ENCODE results near the gene SKI.
A peak's percentile ranks its signal among the peaks of the same experiment; 100 is the strongest.

SKI gene

DNA sequence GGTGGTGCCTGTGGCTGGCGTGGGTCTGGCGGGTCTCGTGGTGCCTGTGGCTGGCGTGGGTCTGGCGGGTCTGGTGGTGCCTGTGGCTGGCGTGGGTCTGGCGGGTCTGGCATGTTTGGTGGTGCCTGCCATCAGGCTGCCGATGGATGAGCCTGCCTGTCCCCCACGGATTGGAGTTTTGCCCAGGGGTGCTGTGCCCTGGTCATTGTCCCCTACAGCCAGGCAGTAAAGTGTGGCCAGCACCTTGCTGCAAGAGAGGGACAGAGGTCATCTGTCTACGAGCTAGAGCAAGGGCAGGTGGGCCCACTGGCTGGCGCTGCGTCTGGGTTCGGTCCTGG, 41.8 kb downstream of the SKI start:
- Mint-ChIP-seq H3K4me1 (ENCODE audit: low read depth) (peaks cover 13% of the 10 kb centered on the region), H3K36me3 (ENCODE audit: low read depth) (peaks cover 12% of the 10 kb centered on the region)

DNA sequence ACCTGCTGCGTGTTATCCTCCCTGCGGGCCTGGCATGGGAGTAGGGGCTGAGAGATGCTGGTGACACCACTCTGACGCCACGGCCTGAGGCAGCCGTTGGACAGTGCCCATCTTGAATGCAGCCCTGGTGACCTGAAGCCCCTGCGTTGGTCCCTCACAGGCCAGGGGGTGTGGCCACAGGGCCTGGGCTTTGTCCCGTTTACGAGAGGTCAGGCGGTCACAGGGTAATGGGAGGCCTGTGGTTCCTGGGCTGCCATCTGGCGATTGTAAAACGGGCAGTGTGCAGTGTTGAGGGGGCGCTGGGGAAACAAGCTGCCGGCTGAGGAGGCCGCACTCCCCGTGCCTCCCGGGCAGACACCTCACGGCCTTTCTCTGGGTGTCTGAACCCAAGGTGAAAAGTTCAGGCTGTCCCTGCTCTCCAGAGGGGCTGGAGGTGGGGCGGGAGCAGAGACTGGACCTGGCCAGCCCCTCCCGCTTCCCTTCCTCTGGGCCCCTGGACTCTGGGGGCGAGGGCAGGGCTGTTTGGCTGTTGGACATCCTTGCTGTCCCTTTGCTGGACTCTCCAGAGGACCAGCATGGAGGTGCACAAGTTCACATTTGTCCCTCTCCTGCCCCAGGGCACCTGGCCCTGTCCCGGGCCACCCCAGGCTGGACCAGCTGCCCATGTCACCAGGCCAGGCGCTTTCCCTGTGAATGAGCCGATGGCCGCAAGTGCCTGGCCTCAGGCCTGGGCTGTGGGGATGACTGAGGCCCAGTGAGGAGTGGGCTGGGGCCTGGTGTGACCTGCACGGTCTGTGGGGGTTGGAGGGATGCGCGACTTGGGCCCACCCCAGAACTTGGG, 42.4 kb downstream of the SKI start:
- H3K27me3 Mint-ChIP-seq (ENCODE audit: low read depth), result no peaks in the 10 kb centered on the region
- no peaks in the 10 kb centered on the region for H3K9me3 Mint-ChIP-seq
- no peak overlapping the region for H3K4me3 Mint-ChIP-seq
- DNase-seq (ENCODE audit: low spot score), result no peak
- peaks cover 7% of the 10 kb centered on the region for H3K4me1 Mint-ChIP-seq (ENCODE audit: low read depth)
- peaks cover 6% of the 10 kb centered on the region for H3K36me3 Mint-ChIP-seq (ENCODE audit: low read depth)
- H3K27ac Mint-ChIP-seq, result no peak overlapping the region

More for the DNA sequence above, 41.8 kb downstream of the SKI start:
- Mint-ChIP-seq H3K4me3 (no peak overlapping the region), H3K9me3 (no peaks in the 10 kb centered on the region), H3K27ac (no peak overlapping the region), H3K27me3 (ENCODE audit: low read depth) (no peaks in the 10 kb centered on the region)
- no peak for DNase-seq (ENCODE audit: low spot score)

DNA sequence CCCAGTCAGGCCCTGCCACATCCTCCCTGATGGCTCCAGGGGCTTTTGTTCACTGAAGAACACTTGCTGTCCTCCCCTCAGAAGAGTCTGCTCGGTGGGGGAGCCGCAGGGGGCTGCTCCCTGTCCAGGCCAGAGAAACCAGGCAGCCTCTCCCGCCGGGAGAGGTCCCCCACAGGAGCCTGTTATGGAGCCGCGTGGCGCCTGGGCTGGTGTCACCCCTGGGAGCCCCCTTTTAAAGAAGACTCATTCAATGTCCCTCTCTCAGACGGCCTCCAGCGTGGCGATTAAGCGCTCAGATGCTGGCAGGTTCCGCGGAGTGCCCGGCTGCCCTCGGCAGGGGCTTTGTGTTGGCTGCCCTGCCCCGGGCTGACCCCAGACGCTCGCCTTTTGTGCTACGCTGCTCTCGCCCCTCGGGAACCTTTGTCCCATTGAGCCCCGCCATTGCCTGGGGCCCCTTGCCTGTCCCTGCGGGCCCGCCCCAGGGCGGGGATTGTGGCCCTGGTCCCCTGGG, 43.1 kb downstream of the SKI start:
- no peak for DNase-seq (ENCODE audit: low spot score)
- H3K4me3 Mint-ChIP-seq, result no peak overlapping the region

DNA sequence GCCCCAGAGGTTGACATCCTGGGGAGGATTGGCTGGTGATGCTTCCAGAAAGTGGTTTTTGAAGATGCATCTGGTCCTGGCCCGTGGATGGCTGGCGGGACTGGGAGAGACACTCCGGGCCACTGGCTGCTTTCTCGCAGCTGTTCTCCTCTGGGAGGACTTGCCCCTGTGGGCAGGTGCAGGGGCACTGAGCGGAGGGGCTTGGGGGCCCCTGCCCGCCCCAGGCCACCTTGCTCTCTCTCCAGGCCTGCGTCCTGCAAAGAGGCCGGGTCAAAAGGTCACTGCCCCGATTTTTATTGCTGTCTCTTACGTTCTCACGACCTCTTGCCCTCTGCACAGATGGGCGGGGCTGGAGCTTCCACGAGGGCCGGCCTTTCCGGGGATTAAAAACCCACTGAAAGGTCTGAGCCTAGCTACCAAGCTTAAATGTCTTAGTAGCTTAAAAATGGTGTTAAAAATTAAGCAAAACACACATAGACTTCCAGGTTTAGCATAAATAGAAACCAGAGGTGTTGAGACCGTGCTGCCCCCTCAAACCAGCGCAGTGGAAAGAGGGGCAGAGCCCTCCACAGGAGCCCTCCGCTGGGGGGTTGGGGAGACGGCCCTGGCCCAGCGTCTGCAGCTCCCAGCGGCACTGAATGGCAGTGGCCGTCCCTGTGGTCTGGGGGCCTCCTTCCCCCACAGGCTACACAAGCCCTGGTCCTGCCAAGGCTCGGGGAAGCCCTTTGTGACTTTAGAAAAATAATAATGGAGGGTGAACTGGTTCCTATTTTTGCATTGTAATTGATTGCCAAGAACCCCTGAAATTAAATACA, 43.9 kb downstream of the SKI start:
- H3K27me3 Mint-ChIP-seq (ENCODE audit: low read depth), result no peaks in the 10 kb centered on the region
- H3K4me1 Mint-ChIP-seq (ENCODE audit: low read depth), result peaks cover 14% of the 10 kb centered on the region
- no peak overlapping the region for H3K27ac Mint-ChIP-seq
- DNase-seq (ENCODE audit: low spot score), result no peak
- no peaks in the 10 kb centered on the region for H3K9me3 Mint-ChIP-seq
- H3K4me3 Mint-ChIP-seq, result no peak overlapping the region
- H3K36me3 Mint-ChIP-seq (ENCODE audit: low read depth), result peaks cover 7% of the 10 kb centered on the region

More for the DNA sequence above, 43.1 kb downstream of the SKI start:
- Mint-ChIP-seq H3K9me3 (no peaks in the 10 kb centered on the region), H3K36me3 (ENCODE audit: low read depth) (peaks cover 5% of the 10 kb centered on the region), H3K4me1 (ENCODE audit: low read depth) (peaks cover 10% of the 10 kb centered on the region), H3K27ac (no peak overlapping the region), H3K27me3 (ENCODE audit: low read depth) (no peaks in the 10 kb centered on the region)

DNA sequence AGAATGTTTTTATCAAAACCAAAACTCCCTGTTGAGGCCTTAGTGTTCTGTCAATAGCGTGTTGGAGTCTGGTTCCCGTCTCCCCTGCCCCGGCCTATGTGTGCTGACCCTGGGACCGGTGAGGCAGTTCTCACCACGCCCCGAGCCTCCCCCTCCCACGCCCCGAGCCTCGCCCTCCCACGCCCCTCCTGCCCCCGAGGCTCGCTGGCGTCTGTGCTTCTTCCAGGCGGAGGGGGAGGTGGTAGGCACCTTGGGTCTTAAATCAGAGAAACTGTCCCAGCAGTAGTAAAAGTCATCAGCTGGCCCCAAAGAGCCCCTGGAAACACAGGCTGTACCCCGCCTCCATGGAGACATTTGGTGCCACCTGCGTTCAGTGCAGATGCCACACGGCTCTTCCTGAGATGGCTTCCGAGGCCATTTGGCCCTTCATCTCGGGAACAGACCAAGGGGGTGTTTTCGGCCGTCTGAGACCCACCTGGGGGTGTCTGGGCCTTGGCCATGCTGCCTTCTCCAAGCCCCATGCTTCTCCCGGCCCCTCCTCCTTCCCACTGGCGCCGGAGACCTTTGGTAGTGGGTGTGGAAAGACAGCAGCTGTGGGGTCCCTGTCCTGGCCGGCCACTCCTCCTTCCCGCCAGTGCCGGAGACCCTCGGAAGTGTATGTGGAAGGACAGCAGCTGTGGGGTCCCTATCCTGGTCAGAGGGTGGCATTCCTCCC, 44.7 kb downstream of the SKI start:
- Mint-ChIP-seq H3K36me3 (ENCODE audit: low read depth) (peaks cover 13% of the 10 kb centered on the region), H3K4me1 (ENCODE audit: low read depth) (peaks cover 19% of the 10 kb centered on the region), H3K4me3 (no peak overlapping the region), H3K27me3 (ENCODE audit: low read depth) (no peaks in the 10 kb centered on the region), H3K27ac (no peak overlapping the region), H3K9me3 (no peaks in the 10 kb centered on the region)
- no peak for DNase-seq (ENCODE audit: low spot score)

DNA sequence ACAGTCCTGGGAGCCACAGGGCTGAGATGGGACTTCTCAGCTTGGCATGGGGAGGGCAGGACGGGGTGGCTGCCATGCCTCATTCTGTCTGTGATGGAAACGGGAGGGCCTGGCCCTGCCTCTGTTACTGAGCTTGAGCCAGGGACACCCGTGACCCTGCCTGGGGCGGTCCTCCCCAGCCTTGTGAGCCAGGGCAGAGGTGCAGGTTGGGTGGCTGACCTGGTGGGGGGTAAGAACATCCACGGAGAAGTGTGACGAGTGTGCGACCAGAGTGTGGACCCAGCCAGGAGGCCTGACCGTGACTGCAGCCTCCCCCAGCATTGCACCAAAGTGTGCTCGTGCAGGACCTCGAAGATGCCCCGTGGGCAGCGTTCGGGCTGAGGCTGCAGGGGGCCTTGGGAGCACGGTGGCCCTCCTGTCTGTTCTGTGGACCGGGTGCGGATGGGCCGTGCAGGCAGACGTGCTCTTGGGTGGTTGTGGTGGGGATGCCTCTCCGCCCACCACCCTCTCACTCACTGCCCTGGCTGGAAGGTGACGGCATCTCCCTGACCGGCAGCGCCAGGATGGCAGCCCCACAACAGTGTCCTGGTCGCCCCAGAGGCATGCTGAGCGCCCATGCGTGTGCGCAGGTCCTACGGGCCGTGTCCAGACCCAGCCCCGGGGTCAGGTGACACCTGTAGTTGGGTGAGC, 45.4 kb downstream of the SKI start:
- Mint-ChIP-seq H3K27ac (no peak overlapping the region), H3K9me3 (no peaks in the 10 kb centered on the region)

DNA sequence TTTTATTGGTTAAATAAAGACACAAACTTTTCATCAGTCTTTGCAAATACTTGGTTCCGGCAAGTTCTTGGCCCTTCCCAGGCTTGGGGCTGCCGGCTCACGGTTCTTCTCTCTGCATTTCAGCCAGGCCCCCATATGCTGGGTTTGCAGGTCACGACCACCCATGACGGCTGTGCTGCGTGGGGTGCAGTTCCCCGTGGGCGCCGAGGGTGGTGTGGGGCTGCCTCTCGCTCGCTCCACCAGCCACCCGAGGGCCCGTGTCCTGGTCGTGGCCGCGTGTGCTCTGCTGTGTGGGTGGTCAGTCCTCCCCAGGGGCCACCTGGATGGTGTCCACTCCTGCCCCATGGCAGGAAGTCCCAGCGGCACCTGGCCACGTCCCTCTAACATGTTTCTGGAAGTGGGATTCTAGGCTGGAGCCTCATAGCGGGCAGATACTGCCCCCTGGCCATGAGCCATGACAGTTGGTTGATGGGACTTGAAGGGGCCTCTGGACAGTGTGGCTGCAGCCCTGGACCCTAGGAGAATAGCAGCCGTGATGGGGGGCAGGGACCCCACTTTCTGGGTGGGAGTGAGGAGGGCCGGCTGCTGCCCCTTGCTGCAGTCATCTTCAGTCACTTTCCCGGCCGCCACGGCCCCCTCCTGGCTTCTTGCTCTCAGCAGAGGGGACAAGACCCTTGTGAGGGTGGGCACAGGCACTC, 46.3 kb downstream of the SKI start:
- H3K36me3 Mint-ChIP-seq (ENCODE audit: low read depth), result peaks cover 12% of the 10 kb centered on the region
- peaks cover 22% of the 10 kb centered on the region for H3K4me1 Mint-ChIP-seq (ENCODE audit: low read depth)
- no peak overlapping the region for H3K4me3 Mint-ChIP-seq
- no peaks in the 10 kb centered on the region for H3K9me3 Mint-ChIP-seq
- H3K27me3 Mint-ChIP-seq (ENCODE audit: low read depth), result no peaks in the 10 kb centered on the region
- DNase-seq (ENCODE audit: low spot score), result no peak
- H3K27ac Mint-ChIP-seq, result no peak overlapping the region

More for the DNA sequence above, 45.4 kb downstream of the SKI start:
- Mint-ChIP-seq H3K36me3 (ENCODE audit: low read depth) (peaks cover 13% of the 10 kb centered on the region), H3K4me3 (no peak overlapping the region), H3K4me1 (ENCODE audit: low read depth) (peaks cover 19% of the 10 kb centered on the region), H3K27me3 (ENCODE audit: low read depth) (no peaks in the 10 kb centered on the region)
- no peak for DNase-seq (ENCODE audit: low spot score)

DNA sequence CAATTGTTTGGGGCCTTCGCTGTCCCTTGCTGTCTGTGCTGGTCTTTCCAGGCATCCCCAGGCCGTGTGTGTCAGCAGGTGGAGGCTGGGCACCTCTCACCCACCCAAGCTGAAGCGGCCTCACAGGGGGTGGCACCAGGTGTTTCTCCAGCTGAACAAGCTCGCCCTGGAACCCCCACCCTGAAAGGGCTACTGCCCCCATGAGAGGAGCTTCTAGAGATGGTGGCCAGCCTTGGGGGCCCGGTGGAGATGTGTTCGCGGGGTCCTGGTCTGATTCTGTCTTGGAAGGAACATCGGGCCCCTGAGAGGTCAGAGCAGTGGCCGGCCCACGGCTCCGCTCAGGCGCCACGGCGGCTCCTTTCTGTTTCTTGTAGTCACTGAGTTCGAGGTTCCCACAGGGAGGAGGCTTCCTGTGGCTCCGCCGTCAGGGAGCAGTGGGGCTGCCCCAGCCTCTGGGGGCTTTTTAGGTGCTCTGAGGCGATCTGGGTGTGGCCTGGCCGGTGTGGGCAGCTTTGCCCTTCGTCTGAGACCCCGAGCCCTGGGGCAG, 46.9 kb downstream of the SKI start:
- Mint-ChIP-seq H3K36me3 (ENCODE audit: low read depth) (peaks cover 14% of the 10 kb centered on the region), H3K4me1 (ENCODE audit: low read depth) (peaks cover 22% of the 10 kb centered on the region), H3K27ac (no peak overlapping the region), H3K9me3 (no peaks in the 10 kb centered on the region), H3K4me3 (no peak overlapping the region), H3K27me3 (ENCODE audit: low read depth) (no peaks in the 10 kb centered on the region)
- DNase-seq (ENCODE audit: low spot score), result no peak

DNA sequence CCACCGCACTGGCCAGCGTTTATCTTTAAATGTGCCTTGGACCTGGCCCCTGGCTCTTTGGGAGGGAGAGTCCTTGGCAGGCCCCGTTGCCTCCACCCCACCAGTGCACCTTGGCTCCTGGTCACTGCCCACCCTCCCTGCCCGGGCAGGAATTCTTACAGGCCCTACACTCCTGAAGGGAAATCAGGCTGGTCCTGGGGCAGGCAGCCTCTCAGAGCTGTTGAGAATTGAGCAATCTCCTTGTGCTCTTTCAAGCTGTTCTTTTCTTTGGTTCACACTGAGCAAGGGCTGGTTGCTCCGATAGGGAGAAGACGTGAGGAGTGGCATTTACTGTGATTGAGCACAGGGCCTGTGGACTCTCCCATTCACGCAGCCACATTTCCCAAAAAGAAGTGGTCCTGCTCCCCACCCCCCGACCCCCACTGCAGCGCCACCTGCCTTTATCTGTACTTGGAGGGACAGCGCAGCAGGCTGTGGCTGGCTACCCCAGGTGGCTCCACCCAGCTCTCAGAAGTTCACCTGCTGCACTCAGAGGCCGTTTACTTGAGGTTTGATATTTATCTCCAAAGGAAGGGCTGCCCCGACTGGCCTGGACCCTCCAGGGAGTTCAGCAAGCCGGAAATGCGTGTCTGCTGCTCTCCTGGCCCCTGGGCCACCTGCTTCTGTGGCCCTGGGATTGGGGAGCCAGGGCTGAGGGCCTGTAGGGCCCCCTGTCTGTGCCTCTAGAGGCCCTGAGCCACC, 47.8 kb downstream of the SKI start:
- Mint-ChIP-seq H3K4me1 (ENCODE audit: low read depth) (peaks cover 22% of the 10 kb centered on the region), H3K9me3 (no peaks in the 10 kb centered on the region), H3K4me3 (no peak overlapping the region), H3K27me3 (ENCODE audit: low read depth) (no peaks in the 10 kb centered on the region), H3K27ac (peak overlapping the region; percentile 57), H3K36me3 (ENCODE audit: low read depth) (peaks cover 14% of the 10 kb centered on the region)
- no peak for DNase-seq (ENCODE audit: low spot score)

DNA sequence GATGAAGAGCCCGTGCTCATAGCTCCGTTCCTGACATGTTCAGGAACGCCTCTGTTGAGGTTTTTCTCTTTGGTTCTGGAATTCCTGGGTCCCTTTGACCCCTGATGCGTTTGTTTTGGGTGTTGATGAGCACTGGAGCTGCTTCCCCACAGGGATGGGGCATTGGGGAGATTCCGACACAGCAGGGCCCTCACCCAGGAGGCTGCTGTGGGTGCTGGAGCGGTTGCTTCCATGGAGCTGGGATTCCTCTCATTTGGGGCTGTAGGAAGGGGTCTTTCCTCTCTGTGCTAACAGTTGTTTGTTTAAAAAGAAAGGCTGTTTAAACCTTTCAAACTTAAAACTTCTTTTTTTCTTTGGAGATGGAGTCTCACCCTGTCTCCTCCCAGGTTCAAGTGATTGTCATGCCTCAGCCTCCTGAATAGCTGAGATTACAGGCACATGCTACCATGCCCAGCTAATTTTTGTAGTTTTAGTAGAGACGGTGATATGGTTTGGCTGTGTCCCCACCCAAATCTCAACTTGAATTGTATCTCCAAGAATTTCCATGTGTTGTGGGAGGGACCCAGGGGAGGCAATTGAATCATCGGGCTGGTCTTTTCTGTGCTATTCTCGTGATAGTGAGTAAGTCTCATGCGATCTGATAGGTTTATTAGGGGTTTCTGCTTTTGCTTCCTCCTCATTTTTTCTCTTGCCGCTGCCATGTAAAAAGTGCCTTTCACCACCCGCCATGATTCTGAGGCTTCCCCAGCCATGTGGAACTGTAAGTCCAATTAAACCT, 48.9 kb downstream of the SKI start:
- peaks cover 22% of the 10 kb centered on the region for H3K4me1 Mint-ChIP-seq (ENCODE audit: low read depth)
- H3K4me3 Mint-ChIP-seq, result no peak overlapping the region
- no peak for DNase-seq (ENCODE audit: low spot score)
- H3K36me3 Mint-ChIP-seq (ENCODE audit: low read depth), result peaks cover 14% of the 10 kb centered on the region
- no peaks in the 10 kb centered on the region for H3K27me3 Mint-ChIP-seq (ENCODE audit: low read depth)
- H3K27ac Mint-ChIP-seq, result peak overlapping the region; percentile 15
- no peaks in the 10 kb centered on the region for H3K9me3 Mint-ChIP-seq

DNA sequence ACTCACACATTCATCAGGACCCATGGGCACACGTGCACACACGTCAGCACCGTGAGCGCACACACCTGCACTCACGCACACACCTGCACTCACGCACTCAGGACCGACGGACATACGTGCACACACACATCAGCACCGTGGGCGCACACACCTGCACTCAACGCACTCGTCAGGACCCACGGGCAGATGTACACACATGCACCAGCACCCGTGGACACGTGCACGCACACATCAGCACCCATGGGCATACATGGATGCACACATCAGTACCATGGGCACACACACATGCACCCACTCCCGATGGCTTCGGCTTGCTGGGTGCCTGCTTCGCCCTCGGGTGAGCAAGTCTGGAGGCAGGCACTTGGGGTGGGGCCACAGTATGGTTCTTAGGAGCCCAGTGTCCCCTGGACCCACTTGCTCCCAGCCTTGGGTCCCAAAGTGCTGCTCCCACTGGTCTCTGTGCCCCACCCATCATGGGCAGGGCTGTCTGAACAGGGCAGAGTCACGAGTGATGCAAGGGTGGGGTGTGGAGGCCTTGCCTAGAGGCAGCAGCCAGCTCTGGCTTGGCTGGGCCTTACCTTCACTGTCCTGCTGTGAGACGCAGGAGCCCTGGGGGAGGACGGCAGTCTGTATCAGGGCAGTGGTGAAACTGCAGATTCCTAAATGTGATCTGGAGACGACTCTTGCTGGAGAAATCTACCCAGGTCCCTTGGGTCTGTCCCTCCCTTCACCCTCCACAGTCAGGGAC, 49.8 kb downstream of the SKI start:
- Mint-ChIP-seq H3K36me3 (ENCODE audit: low read depth) (peaks cover 14% of the 10 kb centered on the region), H3K4me1 (ENCODE audit: low read depth) (peaks cover 22% of the 10 kb centered on the region), H3K27ac (no peak overlapping the region), H3K9me3 (no peaks in the 10 kb centered on the region), H3K27me3 (ENCODE audit: low read depth) (no peaks in the 10 kb centered on the region), H3K4me3 (no peak overlapping the region)
- DNase-seq (ENCODE audit: low spot score), result no peak
